ENCODE measurements around the gene LRRTM4. TPM values are rescaled to one million over a fixed set of nuclear protein-coding genes. Genes with fewer than 3 reads are reported as not detected.

The LRRTM4 gene
- total RNA-seq, 1 experiment from 2014 or later: 12.0 TPM

- H3K79me2 ChIP-seq (ENCODE audit: insufficient read depth, low read length): no peaks in the 10 kb centered on the region
- no peak overlapping the region for H2AFZ ChIP-seq (ENCODE audit: low read length)
- H2BK20ac ChIP-seq (ENCODE audit: low read depth, low read length, poor library complexity, severe bottlenecking): no peak overlapping the region
- Mint-ChIP-seq H3K27ac (0 out of 7 replicates have a peak overlapping the region, but pooled peaks have one; percentile 2 to 10 (median 5)), H3K9me3 (peaks cover 0 to 1% of the 10 kb centered on the region in 2 experiments; a peak in 2 of 5 replicates), H3K4me1 (peaks cover 8 to 21% of the 10 kb centered on the region in 2 experiments), H3K36me3 (ENCODE audit: insufficient read depth in 1 of 3, low read depth in 3 of 3) (peaks cover 0 to 2% (median 0%) of the 10 kb centered on the region in 3 experiments; a peak in 1 of 7 replicates), H3K4me3 (no peak overlapping the region), H3K27me3 (ENCODE audit: low read depth) (no peaks in the 10 kb centered on the region)
- no peak for DNase-seq
- H4K20me1 ChIP-seq (ENCODE audit: control insufficient read depth, insufficient read depth, insufficient read length): no peaks in the 10 kb centered on the region
- no peaks in the 10 kb centered on the region for H3K23me2 ChIP-seq (ENCODE audit: insufficient read length, low read depth, low read length, poor library complexity, severe bottlenecking)
- H2BK12ac ChIP-seq (ENCODE audit: insufficient read length, low read depth, low read length): no peak overlapping the region
- no peak overlapping the region for H3K14ac ChIP-seq (ENCODE audit: insufficient read depth, low read length)
- H3K9me3 ChIP-seq (ENCODE audit: control insufficient read depth, low read depth, low read length): no peaks in the 10 kb centered on the region
- no peaks in the 10 kb centered on the region for H3K27me3 ChIP-seq (ENCODE audit: insufficient read depth, low read length)
- H3K4me2 ChIP-seq (ENCODE audit: insufficient read depth, insufficient read length, low read length): no peak overlapping the region
- no peak overlapping the region for H2BK5ac ChIP-seq (ENCODE audit: insufficient read length, low read length)
- H3K9ac ChIP-seq (ENCODE audit: extremely low read depth, insufficient read length, low read length): no peak overlapping the region
- no peak overlapping the region for H2BK120ac ChIP-seq (ENCODE audit: low read depth, low read length, poor library complexity, severe bottlenecking)
- no peak overlapping the region for H3K27ac ChIP-seq (ENCODE audit: insufficient read length, low read depth, low read length)
- H3K79me1 ChIP-seq (ENCODE audit: insufficient read depth, low read depth, low read length, poor library complexity, severe bottlenecking): no peaks in the 10 kb centered on the region
- H3K4me1 ChIP-seq (ENCODE audit: insufficient read depth, low read length): no peaks in the 10 kb centered on the region; the same call in 1 of the 2 replicates
- H3K4ac ChIP-seq (ENCODE audit: low read depth, low read length): no peak overlapping the region
- H2AK5ac ChIP-seq (ENCODE audit: insufficient read length, low read length): no peak overlapping the region
- H2BK15ac ChIP-seq (ENCODE audit: low read depth, low read length): no peak overlapping the region
- H3T11ph ChIP-seq (ENCODE audit: low read length): no peak overlapping the region
- no peak overlapping the region for H3K56ac ChIP-seq (ENCODE audit: insufficient read length, low read depth, low read length)
- no peak overlapping the region for H3K18ac ChIP-seq (ENCODE audit: insufficient read length, low read depth, low read length)
- TF ChIP-seq CTCF (conservative IDR thresholded peaks at IDR 0.05): no peak
- no peak overlapping the region for H4K5ac ChIP-seq (ENCODE audit: insufficient read length, low read depth, low read length)
- WGBS (ENCODE audit: extremely low coverage, insufficient read length, low lambda C conversion rate): no CpG with 5 or more reads among the region's 2 CpGs
- no peak overlapping the region for H4K91ac ChIP-seq (ENCODE audit: insufficient read length, low read depth, low read length)
- H4K8ac ChIP-seq (replicated peaks; ENCODE audit: insufficient read length, low read depth, low read length): no peak overlapping the region
- no peak overlapping the region for H3K23ac ChIP-seq (ENCODE audit: insufficient read length, low read depth, low read length)
These were observed 45.5 kb upstream of the LRRTM4 start for GRCh38 chr2:77567723-77568122.
